ENCODE results near the gene SCT. TPM values are rescaled to one million over a fixed set of nuclear protein-coding genes. Genes with fewer than 3 reads are reported as not detected.

Gene SCT
- total RNA-seq, 2 donors from 2014 or later, result not detected

DNA sequence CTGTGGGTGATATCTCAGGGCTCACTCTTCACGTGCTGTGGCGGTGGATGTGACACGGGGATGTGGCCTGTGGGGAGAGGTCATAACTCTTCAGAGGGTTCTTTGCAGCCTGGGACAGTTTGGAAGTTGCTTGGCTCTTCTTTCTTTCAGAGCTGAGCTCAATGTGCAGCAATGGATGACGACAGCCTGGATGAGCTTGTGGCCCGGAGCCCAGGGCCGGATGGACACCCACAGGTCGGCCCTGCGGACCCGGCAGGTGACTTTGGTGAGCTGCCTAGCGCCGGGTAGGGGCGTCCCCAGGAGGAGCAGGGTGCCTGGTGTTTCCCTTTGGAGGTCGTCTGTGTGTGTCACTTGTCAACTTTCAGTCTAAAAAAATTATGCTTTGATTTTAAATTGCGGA lies 45.6 kb downstream of the SCT start:
- no peak overlapping the region for H3K4me3 Mint-ChIP-seq
- no peak for ATAC-seq (replicated peaks)

DNA sequence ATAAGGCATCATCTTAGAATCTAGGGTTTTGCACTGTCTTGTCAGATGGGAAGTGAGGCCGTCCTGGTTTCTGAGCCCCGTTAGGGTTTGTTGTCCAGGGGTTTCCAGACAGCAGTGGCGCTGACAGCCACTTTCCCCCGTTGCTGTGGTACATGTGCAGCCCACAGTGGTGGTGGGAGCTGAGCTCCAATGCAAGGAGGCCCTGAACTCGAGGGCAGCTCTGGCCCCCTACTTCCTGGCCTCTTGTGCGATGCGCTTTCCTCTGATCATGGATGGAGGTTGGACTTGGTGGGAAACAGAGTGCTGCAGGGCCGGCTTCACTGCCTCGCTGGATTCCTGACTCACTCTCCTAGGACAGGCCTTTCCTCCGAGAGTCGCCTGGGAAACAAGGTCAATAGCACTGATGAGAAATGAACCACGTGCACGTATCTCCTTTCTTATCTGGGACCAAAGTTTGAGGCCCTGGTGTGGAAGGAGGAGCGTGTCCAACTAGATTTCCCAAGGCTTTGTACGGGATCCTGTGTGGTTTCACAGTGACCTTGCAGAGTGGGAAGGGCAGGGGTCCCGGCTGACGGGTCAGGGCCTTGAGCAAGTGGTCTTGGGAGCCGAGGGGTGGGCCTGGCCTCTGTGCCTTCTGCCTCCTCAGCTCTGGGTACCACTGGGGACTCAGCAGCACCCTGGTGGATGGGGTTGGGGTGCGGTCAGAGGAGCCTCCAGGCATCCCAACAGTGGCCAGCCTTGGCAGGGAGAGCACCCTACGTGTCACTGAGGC lies 47.0 kb downstream of the SCT start:
- H3K4me1 Mint-ChIP-seq, result peaks cover 10% of the 10 kb centered on the region
- peak overlapping the region; percentile 87 for H3K4me3 Mint-ChIP-seq
- no peaks in the 10 kb centered on the region for H3K9me3 Mint-ChIP-seq

More for the DNA sequence above, 45.6 kb downstream of the SCT start:
- peaks cover 67% of the 10 kb centered on the region for H3K36me3 Mint-ChIP-seq (ENCODE audit: low read depth)
- no peaks in the 10 kb centered on the region for H3K27me3 Mint-ChIP-seq
- peak overlapping the region; percentile 9 for H3K27ac Mint-ChIP-seq
- peaks cover 11% of the 10 kb centered on the region for H3K4me1 Mint-ChIP-seq
- H3K9me3 Mint-ChIP-seq, result no peaks in the 10 kb centered on the region

DNA sequence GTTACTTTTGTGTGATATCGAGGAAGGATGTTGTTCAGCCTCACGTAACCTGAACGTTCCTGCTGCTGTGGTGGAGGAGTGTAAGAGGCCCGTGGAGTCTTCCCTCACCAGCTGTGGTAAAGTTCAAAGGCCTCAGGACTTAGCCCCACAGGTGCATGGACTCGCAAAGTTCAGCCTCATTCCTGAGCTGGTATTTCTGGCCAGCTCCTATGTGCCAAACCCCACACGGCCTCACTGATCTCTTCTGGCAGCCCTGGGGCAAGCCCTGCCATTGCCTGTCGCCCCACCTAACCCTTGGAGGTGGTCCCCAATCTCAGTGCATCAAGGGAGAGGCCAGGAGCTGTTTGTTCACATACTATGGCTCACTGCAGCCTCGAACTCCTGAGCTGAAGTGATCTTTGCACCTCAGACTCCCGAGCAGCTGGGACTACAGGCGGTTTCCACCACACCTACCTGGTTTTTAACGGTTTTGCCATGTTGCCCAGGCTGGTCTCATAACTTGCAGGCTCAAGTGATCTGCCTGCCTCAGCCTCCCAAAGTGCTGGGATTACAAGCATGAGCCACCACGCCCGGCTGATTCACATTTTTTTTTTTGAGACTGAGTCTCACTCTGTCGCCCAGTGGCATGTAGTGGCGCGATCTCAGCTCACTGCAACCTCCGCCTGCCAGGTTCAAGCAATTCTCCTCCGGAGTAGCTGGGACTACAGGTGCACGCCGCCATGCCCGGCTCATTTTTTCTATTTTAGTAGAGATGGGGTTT lies 48.5 kb downstream of the SCT start:
- H3K4me1 Mint-ChIP-seq, result peaks cover 20% of the 10 kb centered on the region
- H3K4me3 Mint-ChIP-seq, result peak overlapping the region; percentile 87
- peaks cover 62% of the 10 kb centered on the region for H3K36me3 Mint-ChIP-seq (ENCODE audit: low read depth)
- no peaks in the 10 kb centered on the region for H3K9me3 Mint-ChIP-seq
- H3K27me3 Mint-ChIP-seq, result no peaks in the 10 kb centered on the region
- peak overlapping the region; percentile 90 for H3K27ac Mint-ChIP-seq
- no peak for ATAC-seq (replicated peaks)

More for the DNA sequence above, 47.0 kb downstream of the SCT start:
- H3K27ac Mint-ChIP-seq, result no peak overlapping the region
- ATAC-seq (replicated peaks), result no peak
- peaks cover 69% of the 10 kb centered on the region for H3K36me3 Mint-ChIP-seq (ENCODE audit: low read depth)
- no peaks in the 10 kb centered on the region for H3K27me3 Mint-ChIP-seq

DNA sequence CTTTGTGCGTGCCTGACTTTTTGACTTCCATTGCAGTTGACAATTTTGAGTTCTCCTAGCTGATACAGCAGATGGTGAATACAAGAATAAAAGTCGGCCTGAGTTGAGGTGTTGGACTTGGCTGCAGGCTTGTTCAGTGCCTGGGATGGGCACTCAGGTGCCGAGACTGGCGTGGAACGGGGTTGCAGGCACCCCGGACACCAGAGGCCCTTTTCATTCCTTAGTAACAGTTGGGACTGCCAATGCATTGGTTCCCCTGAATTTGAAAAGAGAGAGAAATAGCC lies 49.4 kb downstream of the SCT start:
- H3K27me3 Mint-ChIP-seq, result no peaks in the 10 kb centered on the region
- peaks cover 53% of the 10 kb centered on the region for H3K36me3 Mint-ChIP-seq (ENCODE audit: low read depth)
- no peaks in the 10 kb centered on the region for H3K9me3 Mint-ChIP-seq
- no peak for ATAC-seq (replicated peaks)
- peak overlapping the region; percentile 90 for H3K27ac Mint-ChIP-seq
- H3K4me1 Mint-ChIP-seq, result peaks cover 20% of the 10 kb centered on the region
- peak overlapping the region; percentile 87 for H3K4me3 Mint-ChIP-seq

DNA sequence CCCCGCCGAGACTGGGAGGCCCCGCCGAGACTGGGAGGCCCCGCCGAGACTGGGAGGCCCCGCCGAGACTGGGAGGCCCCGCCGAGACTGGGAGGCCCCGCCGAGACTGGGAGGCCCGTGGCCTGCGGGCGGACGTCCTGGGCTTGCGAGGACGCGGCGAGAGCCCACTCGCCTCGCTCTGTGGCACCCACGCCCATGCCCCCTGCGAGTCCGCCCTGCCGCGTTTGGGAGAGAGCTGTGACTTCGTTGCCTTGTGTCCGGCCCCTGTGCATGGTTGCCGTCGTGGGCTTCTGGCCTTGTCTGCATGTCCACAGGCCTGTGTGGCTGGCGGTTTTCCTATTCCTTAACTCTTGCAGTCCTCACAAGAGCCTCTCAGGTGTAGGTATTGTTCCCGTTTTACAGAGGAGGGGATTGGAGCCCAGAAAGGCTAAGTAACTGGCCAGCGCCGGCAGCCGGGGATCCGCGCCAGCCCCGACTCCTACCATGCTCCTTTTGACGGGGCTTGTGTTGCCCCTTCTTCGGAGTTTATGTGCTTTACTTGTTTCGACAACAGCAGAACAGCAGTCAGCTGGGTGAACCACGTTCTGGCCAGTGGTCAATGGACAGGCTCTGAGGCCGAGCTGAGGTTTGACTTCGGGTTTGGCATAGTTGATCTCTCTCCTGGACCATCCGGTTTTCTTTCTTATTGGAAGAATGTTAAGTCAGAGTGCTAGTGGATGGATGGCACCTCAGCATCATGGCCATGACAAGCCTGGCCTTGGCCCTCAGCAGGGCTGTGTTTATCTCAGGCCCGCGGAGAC lies 50.0 kb downstream of the SCT start:
- no peak for ATAC-seq (replicated peaks)
- H3K36me3 Mint-ChIP-seq (ENCODE audit: low read depth), result peaks cover 48% of the 10 kb centered on the region
- H3K9me3 Mint-ChIP-seq, result no peaks in the 10 kb centered on the region
- no peaks in the 10 kb centered on the region for H3K27me3 Mint-ChIP-seq
- peaks cover 20% of the 10 kb centered on the region for H3K4me1 Mint-ChIP-seq
- H3K4me3 Mint-ChIP-seq, result peak overlapping the region; percentile 87
- peak overlapping the region; percentile 90 for H3K27ac Mint-ChIP-seq

Other genes with a start within 250 kb of the SCT start
- not detected for gene PKP3, start 233.0 kb downstream of the SCT start, total RNA-seq
- gene SIGIRR, start 212.2 kb downstream of the SCT start, total RNA-seq, result 10 to 100 TPM; 49.5 to 55.7 TPM
- 100 to 1,000 TPM in 1 of 2 donors, 10 to 100 TPM in 1; 36.0 to 119 TPM for gene ANO9, start 185.2 kb downstream of the SCT start, total RNA-seq
- 10 to 100 TPM; 24.1 to 28.0 TPM for gene PTDSS2, start 176.9 kb downstream of the SCT start, total RNA-seq
- 100 to 1,000 TPM in 1 of 2 donors, 10 to 100 TPM in 1; 88.4 to 126 TPM for gene RNH1, start 119.9 kb downstream of the SCT start, total RNA-seq
- gene HRAS, start 91.6 kb downstream of the SCT start, total RNA-seq, result 10 to 100 TPM; 29.5 to 73.2 TPM
- gene LRRC56, start 89.7 kb downstream of the SCT start, total RNA-seq, result 1 to 10 TPM; 1.1 to 4.4 TPM
- 1 to 10 TPM; 2.7 to 6.6 TPM for gene LMNTD2, start 66.4 kb downstream of the SCT start, total RNA-seq
- gene RASSF7, start 66.2 kb downstream of the SCT start, total RNA-seq, result 10 to 100 TPM; 22.7 to 37.7 TPM
- 10 to 100 TPM; 37.8 to 55.6 TPM for gene PHRF1, start 50.7 kb downstream of the SCT start, total RNA-seq
- 10 to 100 TPM; 14.7 to 25.8 TPM for gene IRF7, start 11.2 kb downstream of the SCT start, total RNA-seq
- gene CDHR5, start 2.2 kb downstream of the SCT start, total RNA-seq, result not detected
- gene DRD4, start 10.1 kb upstream of the SCT start, total RNA-seq, result 1 to 10 TPM in 1 of 2 donors, under 1 TPM in 1; 0.48 to 3.8 TPM
- 10 to 100 TPM; 43.2 to 56.0 TPM for gene DEAF1, start 68.0 kb upstream of the SCT start, total RNA-seq
- gene TMEM80, start 68.6 kb upstream of the SCT start, total RNA-seq, result 10 to 100 TPM; 11.7 to 14.6 TPM
- 10 to 100 TPM; 23.6 to 34.6 TPM for gene EPS8L2, start 79.0 kb upstream of the SCT start, total RNA-seq
- 100 to 1,000 TPM; 131 to 255 TPM for gene TALDO1, start 120.3 kb upstream of the SCT start, total RNA-seq
- 10 to 100 TPM; 42.3 to 60.9 TPM for gene GATD1, start 150.3 kb upstream of the SCT start, total RNA-seq
- 1 to 10 TPM; 1.2 to 3.9 TPM for gene CEND1, start 162.9 kb upstream of the SCT start, total RNA-seq
- gene SLC25A22, start 171.1 kb upstream of the SCT start, total RNA-seq, result 10 to 100 TPM; 27.9 to 62.2 TPM
- 10 to 100 TPM; 35.8 to 43.8 TPM for gene PIDD1, start 178.1 kb upstream of the SCT start, total RNA-seq
- gene RPLP2, start 182.8 kb upstream of the SCT start, total RNA-seq, result 1,000 to 10,000 TPM; 2,744 to 3,086 TPM
- gene PNPLA2, start 191.7 kb upstream of the SCT start, total RNA-seq, result 10 to 100 TPM; 36.8 to 39.3 TPM
- 1 to 10 TPM; 1.4 to 1.9 TPM for gene CRACR2B, start 200.7 kb upstream of the SCT start, total RNA-seq
- gene CD151, start 205.8 kb upstream of the SCT start, total RNA-seq, result 10 to 100 TPM; 61.5 to 74.6 TPM
- gene POLR2L, start 215.3 kb upstream of the SCT start, total RNA-seq, result 100 to 1,000 TPM in 1 of 2 donors, 10 to 100 TPM in 1; 41.2 to 106 TPM
- 10 to 100 TPM in 1 of 2 donors, 1 to 10 TPM in 1; 6.0 to 11.2 TPM for gene TSPAN4, start 215.7 kb upstream of the SCT start, total RNA-seq